GM20431 (cell line): ENCODE results near the gene SUMO3.

Experiments
- in situ Hi-C: fragments of 300-500 bp; cut with MseI, MboI; formaldehyde crosslinking; loops from one replicate; pipeline ENCODE4 v1.15.0; 2020; ENCODE audit warnings: low sequenced_read_pairs; ENCODE audit not compliant: unreplicated experiment

The SUMO3 gene

DNA sequence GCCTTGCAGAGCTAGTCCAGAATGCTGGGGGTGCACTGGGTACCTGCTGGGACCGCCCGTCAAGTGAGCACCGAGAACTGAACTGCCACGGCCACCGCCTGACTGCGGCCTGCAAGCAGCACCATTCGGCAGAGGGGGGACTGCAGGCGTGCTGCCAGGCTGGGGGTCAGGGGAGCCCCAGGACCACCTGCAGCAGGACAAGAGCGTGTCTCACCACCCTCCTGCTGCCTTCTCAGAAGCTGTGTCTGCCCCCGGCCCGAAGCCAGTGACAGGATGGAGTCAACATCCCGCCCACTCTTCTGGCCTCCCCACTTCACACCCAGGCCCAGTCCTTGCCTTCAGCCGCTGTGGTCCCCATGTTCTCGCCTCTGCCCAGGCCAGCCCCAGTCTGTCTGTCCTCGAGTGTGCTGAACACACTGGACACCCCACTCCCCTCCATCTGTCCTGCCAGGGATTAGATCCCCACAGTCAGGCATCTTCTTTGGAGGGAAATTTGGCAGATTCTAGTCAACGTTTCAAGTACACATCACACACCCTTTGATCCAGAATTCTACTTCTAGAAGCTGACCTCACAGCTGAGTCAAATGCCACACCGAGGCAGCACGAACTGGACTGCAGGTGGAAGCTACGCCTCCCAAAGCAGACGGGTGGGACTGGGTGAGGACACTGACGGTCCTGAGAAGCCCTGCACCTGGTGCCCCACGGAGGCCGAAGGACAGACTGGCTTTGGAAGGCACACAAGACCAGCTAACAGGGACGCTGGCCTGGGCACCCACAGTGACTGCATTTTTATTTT, 29.6 kb upstream of the SUMO3 start:
- in situ Hi-C loops, result no loop called here

DNA sequence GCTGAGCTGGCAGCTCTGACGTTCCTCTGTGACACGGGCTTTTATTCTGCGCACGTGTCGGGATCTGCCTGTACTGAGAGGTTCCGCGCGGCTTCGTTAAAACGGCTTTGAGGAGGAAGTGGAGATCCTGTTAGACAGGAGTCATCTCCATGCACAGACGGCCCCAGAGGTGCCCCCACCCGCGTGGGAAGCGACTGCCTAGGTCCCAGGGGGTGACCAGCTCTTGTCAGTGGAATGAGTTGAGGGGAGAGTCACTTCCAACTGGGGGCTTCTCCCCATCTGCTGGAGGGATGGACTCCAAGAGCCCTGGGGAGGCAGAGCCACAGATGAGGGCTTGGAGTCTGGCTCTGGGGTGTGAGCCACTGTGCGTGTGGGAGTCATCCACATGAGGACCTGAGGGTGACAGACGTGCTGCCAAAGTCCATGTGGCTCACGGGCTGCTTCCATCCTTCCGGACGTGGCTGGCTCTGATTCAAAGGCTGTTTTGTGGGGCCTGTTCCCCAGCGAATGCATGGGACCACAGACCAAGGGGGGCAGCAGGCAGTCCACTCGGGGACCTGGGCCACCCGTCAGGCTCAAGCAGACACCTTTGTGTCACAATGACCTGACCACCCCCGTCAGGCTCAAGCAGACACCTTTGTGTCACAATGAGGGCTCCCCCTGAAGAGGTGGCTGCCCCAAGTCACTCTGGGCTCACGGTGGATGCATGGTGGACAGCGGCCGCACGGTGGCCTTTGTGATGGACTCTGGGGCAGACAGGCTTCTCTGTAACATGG, 28.8 kb upstream of the SUMO3 start:
- in situ Hi-C loops, result no loop called here

DNA sequence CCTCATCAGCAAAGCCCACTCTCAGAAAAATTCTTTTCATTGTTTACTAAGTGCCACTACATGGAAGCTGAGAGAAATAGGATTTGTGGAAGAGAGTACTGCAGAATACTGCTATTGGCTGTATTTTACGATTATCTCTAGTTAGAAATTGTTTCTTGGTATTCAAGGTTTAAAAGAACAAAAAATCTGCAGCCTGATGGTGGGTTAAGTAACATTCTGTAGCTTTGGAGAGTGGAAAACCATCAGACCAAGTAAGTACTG, 28.3 kb upstream of the SUMO3 start:
- in situ Hi-C loops, result no loop called here

DNA sequence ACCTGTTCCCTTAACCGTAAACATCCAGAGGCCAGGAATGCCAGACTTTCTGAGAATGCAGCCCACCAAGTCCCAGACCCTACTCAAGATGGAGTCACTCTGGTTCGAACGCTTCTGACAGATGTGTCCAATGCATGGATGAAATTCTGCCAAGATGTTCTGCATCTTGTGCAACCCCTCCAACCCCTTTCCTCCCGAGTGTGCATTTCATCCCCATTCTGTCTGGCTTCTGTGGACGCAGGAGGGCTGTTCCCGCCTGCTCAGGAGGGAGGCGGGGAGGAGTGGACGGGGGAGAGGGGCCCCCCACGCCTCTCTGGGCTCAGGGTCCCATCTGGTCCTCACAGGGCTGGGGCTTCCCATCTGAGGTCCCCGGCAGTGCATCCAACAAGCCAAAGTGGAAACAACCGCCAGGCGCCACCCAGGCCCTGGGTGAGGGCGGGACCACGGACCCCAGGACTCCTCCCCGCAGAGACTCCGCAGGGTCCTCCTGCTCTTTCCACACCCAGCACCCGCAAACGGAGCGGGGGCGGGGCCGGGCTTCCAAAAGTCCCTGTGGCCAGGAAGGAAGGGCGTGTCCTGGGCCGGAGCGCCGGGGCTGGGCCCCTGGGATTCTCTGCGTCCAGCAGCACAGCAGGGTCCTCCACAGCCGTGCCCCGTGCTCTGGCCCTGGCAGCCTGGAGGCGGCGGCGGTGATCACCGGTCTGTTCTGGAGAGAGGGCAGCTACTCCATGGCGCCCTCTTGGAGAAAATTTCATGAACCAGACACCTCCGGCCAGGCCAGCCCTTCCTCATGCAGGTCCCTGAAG, 27.8 kb upstream of the SUMO3 start:
- in situ Hi-C loops, result no loop called here

DNA sequence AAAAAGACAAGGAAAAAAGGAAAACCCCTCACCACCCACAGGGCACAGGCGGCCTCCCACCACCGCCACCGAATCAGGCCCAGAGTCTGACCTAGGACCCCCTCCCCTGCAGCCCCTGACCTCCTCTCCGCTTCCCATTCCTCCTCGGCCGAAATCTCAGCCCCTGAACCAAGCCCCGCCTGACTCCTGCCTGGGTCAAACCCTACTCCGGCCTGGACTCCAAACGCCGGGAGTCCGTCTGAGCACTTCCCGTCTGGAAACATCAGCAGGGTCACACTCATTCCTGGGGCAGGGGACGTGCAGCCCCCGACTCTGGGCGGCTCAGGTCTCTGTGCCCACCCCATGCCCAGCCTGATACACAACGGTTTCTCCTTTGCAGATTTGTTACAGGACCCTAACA, 26.4 kb upstream of the SUMO3 start:
- in situ Hi-C loops, result no loop called here

DNA sequence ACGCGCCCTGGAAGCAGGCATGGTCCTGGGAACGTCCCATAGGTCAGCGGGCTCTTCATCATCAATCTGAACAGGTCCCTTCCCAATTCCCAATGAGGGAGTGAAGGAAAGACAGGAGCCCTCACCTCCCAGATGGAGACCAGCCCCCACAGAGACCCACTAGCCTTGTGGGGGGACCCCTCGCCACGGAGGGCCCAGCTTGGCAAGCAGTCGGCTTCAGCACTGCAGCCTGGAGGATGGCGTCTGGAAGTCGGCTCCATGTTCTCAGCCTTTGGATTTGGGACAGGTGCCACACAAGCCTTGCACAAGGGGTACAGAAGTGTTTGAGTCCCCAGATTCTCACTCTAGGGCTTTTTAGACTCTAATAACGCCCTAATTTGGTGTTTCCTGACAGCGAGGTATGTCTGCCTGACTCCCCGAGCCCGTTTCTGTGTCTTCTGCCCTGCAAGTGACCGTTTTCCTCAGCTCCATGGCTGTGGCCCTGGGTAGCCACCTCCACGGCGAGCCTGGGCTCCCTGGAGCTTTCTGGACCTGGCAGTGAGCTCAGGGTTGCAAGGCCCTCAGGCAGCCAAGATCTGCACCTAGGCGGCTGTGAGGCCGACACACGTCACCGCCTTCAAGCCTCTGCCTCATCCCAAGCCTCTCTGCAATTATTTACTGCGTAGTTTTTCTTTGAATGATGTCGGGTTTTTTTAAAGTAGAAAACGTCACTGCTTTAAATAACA, 25.0 kb upstream of the SUMO3 start:
- in situ Hi-C loops, result no loop called here

DNA sequence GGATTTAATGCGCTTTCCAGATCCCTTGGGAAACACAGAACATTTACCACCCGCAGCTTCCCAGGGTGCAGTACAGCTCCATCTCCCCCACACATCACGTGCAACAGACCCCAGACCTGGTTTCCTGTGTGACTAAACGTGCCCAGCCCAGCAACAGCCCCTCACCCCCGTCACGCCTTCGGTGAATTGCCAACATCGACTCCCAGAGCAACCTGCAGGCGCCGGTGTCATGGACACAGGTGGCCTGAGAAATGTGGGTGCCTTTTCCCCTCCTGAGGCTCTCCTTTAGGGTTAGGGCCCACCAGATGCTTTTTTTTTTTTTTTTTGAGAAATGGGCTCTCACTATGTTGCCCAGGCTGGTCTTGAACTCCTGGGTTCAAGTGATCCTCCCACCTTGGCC, 24.2 kb upstream of the SUMO3 start:
- in situ Hi-C loops, result no loop called here

DNA sequence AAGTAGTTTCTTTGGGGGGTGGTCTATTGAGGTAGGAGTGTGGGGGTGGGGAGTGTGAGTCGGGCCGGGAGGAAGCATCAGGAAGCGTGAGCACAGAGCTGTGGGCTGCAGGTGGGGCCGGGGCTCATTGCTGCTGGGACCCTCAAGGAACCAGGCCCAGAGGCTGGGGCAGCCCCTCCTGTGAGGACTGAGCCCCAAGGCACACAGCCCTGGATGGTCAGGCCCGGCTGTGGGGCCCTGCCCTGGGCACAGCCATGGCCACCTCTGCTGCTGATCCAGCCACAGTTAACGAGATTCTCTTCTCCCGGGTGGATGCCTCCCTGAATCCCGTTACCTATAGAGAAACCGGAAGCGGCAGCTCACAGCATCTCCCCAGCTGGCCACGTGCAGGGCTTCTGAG, 22.9 kb upstream of the SUMO3 start:
- in situ Hi-C loops, result no loop called here

DNA sequence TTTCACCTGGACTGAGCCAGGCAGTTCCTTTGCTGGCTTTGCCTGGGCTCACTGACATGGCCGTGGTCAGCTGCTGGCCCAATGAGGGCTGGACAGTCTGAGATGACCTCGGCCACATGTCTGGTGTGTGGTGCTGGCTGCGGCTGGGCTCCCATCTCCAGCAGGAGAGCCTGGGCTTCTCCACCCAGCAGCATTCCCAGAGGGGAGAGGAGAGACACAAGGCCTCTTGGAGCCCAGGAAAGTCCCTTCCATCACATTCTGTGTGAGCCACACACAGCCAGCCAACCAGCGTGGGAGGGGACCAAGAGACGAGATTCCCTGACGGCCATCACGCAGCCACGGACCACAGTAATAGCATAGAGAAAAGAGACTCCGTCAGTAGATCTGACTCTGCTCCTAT, 21.1 kb upstream of the SUMO3 start:
- in situ Hi-C loops, result no loop called here

DNA sequence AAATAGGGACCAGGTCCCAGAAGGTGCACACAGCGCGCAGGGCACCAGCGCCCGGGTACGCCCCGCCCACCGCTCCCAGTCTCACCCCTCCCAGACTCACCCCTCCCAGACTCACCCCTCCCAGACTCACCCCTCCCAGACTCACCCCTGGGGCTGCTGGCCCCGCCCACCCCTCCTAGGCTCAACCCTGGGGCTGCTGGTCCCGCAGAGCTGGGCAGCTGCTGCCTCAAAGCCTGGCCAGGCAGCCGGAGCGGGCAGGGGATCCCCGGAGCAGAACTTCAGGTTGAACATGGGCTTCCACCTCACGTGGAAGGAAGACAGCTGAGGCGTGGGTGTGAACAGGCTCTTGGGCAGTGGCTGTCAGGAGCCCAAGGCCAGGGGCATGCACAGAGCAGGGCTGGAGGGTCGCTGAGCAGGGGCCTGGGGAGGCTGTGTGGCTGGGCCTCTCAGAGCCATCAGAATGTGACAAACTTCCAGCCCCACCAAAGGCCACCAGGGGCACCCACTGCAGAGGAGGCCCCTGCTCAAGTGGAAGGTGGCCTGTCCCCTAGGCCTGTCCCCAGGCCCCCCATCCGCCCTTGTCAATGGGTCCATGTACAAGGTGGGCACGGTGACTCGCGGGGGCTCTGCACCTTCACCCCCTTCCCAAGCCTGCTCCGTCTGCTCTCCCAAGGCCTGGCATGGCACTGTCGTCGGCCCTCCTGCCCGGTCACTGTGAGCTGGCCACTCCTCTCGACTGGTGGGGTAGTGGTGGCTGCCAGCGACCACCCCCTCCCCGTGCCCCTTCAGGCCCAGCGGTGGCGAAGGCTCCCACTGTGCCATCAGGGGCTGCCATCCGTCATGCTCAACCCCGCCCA, 20.4 kb upstream of the SUMO3 start:
- in situ Hi-C loops, result no loop called here

DNA sequence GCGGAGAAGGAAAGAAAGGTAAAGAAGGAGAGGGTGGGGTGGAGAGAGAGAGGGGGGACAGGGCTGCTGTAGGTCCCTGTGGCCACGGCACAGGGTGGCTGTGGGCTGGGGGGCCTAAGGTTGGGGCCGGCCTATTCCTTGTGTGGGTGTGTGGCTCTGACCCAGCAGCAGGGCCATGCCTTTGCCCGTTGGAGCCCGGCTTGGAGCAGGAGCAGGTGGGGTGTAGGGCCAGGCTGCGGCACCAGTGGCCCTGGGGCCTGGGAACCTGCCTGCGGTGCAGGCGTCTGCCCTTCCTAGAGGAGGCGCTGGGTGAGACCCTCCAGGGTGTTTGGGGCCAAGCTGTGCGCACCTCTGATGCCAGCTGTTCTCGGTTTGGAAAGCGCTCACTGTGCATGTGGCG, 19.7 kb upstream of the SUMO3 start:
- in situ Hi-C loops, result no loop called here

DNA sequence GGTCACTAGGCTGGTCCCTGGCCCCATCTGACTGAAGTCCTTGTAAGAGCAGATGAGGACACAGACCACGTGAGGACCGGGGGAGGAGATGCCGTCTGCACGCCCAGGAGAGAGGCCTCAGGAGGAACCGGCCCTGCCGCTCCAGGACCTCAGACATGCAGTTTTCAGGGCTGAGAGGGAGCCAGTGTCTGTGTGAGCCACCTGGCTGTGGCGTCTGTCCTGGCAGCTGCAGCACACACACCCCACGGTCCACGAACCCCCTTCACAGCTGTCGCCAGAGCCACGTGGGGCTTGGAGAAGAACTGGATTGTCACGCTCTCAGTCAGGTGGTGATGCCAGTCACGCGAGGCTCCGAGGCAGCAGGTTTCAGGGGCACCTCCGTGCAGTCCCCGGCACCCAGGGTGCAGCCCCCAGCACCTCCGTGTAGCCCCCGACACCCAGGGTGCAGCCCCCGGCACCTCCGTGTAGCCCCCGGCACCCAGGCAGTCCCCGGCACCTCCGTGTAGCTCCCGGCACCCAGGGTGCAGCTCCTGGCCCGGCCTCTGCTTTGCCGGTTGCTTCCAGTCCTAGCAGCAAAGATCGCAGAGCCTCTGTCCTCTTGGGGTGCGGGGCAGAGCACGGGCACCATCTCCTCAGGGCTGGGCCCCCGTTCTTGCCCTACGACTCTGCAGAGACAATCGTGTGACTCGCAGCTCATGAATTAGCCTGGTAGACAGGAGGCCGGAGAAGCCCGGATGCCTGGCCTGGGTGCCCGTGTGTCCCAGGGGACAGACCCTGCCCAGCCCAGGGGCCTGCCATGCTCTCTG, 19.0 kb upstream of the SUMO3 start:
- in situ Hi-C loops, result no loop called here

DNA sequence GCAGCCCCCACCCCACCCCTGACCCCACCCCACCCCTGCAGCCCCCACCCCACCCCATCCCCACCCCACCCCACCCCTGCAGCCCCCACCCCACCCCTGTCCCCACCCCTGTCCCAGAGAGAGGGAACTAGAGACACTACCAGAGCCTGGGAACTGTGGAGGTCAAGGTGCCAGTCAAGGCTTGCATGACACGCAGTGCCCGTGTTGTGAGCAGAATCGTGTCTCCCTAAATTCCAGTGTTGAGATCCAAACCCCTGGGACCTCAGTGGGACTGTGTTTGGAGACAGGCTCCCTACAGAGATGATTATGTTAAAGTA, 18.4 kb upstream of the SUMO3 start:
- in situ Hi-C loops, result no loop called here

DNA sequence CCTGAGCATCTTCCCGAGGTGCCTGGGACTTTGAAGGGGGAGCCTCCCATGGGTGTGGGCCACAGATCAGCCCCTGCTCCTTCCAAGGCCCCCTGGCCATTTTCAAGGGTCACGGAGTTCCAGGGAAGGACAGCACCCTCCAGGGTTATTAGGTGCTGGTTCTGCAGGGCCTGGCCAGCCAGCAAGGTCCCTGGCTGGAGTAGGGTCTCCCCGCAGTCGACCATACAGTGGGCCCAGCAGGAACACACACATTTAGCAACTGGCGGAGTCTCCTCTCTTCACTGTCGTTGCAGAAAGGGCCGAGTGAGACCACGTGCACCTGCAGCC, 17.7 kb upstream of the SUMO3 start:
- in situ Hi-C loops, result no loop called here

DNA sequence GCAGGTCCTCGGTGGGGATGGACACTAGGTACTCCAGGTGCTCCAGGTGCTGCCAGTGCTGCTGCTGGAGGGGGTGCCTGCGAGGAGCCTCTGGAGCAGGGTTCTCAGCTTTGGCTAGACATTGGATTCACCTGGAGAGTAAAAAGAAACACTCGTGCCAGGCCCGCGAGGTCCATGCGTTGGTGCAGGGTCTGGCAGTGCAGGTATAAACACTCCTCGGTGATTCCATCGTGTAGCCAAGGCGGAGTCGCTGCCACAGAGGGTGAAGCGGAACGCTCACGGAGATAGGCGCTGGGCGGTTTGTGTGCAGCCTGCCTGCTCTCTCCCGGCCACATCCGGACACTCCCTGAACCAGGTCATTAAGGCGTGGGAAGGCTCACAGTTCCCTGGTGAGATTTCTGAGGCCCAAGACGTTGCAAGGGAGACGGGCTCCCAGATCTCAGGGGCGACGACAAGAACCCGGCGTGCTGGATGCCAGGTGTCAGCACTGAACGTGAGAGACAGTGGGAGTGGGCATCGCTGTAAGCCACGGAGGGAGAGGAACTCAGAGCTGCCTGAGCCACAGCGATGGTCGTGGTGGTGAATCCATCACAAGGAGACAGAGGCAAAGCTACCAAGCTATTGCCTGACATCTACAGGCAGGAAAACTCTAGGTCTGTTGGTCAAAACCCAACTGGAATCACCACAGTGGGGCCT, 17.2 kb upstream of the SUMO3 start:
- in situ Hi-C loops, result no loop called here

DNA sequence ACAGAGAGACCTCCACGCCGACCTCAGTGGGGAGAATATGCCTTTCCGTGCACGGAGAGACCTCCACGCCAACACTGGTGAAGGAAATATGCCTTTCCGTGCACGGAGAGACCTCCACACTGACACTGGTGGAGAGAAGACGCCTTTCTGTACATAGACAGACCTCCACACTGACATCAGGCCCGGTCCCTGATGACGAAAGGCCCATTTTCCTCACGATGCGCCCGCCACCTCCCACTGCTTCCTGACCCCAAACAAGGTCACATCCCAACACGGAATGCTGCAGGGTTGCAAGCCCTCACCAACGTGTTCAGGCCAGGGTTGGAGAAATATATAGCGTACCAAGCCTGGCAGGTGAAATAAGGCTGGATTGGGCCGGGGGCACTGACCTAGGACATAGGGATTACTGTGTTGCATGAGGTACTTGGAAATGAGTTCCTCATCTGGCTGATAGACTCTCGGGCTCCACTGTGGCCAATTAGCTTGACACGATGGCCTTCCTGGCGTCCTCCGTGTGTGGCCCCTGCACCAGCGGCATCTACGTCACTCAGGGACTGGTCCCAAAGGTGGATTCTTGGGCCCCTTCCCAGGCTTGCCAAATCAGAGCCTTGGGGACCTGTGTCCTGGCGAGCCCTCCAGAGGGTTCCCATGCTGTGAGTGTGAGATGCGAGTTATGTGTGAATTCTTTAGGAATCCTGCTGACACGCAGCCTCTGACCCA, 16.5 kb upstream of the SUMO3 start:
- in situ Hi-C loops, result no loop called here

DNA sequence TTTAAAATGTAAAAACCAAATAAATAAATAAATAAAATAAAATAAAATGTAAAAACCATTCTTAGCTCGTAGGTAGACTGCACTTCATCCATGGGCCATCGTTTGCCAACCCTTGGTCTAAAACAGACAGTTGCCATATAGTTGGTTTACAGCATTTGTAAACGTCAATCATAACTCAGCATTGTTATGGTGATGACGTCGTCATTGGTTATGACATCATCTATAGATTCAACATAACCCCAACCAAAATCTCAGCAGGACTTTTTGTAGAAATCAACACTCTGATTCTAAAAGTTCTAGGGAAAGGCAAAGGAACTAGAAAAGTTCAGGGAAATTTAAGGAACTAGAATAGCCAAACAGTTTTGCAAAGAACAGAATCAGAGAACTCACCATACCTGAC, 15.8 kb upstream of the SUMO3 start:
- in situ Hi-C loops, result no loop called here
